HT1080 (cell line): Measurements from ENCODE around the gene SLC36A3. TPM values are rescaled to one million over a fixed set of nuclear protein-coding genes. Genes with fewer than 3 reads are reported as not detected.
"Not testable (repeated sequence)": the region's sequence is repeated elsewhere in the genome, so short reads cannot be mapped to it uniquely, and the experiment has no call there.

Source experiments
- DNase-seq: peaks from one replicate; pipeline ENCODE4 v3.0.0-alpha.2; 2015; ENCODE audit warnings: low read depth
- total RNA-seq: library from RNA; depleted of rRNA; stranded (reverse); fragments of >200 nt; shearing (Covaris generic); gene quantifications from 2 replicates; pipeline ENCODE4 v1.2.3, GENCODE V29; 2014; rRNA removed

The SLC36A3 gene
- total RNA-seq, 1 experiment from 2014 or later, result not detected

DNA sequence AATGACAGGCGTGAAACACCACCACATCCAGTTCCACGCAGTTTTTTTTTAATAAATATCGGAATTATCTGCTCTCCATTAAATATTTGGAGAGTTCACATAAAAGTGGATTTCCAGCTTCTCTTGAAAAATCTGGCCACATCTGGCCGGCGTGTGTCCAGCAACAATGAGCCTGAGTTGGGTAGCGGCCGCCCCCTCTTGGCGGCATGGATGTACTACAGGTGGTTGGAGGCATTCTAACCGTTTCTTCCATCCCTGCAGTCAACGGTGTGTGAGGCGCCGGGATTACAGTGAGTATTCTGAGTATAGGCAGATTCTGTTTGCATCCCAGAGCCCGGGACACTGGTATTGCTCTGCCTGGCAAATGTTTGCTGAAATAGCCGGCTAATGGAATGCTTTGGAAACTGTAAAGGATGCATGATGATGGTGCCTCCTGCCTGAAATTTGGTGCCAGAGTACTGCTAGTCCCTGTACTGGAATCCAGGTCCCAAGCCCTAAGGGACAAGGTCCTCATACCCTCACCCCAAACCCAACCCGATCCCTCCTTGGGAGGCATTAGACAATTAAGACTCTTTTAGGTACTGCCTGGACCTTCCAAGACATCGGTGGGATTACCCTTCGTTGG, 64.2 kb downstream of the SLC36A3 start:
- peak; percentile 69 for DNase-seq

GRCh38 chr5:151238303-151238741, 65.2 kb downstream of the SLC36A3 start:
- DNase-seq, result no peak

- no peak for DNase-seq
Observed at GRCh38 chr5:151237685-151238084, 65.9 kb downstream of the SLC36A3 start.

- no peak for DNase-seq
Observed at GRCh38 chr5:151236888-151237287, 66.7 kb downstream of the SLC36A3 start.

GRCh38 chr5:151235239-151235571, 68.4 kb downstream of the SLC36A3 start:
- DNase-seq, result not testable (repeated sequence)

DNA sequence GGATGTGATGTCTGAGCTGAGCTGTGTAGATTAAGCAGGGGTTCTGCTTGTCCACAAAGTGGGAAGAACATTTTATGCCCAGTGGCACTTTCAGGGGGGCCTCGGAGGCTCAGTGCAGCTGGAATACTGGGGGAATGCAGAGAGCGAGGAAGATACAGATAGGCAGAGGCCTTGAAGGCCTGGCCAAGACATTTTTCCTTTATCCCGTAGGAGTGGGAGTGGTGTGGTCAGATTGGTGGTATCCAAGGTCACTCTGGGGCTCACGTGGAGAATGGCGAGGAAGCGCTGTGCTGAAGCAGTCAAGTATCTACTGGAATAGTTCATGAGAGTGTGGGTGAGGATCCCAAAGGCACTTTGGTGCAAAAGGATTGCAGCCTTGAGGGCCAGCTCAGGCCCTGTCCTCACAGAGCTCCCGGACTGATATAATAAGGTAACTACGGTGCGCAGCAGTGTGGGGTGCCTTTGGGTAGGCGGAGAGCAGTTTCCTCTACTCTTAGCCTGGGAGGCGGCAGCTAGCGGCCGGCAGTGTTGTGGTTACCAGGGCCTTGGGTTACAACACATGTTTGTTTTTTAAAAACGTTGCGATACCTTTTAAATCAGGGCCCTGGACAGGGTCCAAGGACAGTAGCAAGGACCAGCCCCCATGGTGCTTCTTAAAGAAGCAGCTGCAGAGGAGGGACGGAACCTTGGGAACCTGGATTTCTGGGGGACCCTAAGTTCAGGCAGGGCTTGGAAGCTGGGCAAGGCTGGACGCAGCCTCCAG, 68.9 kb downstream of the SLC36A3 start:
- DNase-seq, result peak; percentile 54

- DNase-seq, result no peak
Observed at GRCh38 chr5:151233616-151234085, 69.9 kb downstream of the SLC36A3 start.

DNA sequence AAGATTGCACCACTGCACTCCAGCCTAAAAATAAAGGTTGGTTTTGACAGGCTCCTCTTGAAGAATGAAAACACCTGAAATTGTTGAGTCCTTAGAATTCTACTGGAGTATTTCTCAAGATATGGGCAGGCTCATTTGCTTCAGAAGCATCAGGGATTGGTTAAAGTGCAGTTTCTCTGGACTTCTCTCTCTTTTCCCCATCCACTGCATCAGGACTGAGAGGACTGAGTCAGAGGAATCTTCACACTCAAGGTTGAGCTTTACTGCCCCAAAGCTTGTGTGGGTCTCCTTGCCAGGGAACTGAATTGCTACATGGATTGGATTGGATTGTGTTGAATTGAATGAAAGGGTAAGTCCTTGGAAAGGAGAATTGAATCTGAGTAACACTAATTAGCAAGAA, 72.2 kb downstream of the SLC36A3 start:
- DNase-seq, result no peak

GRCh38 chr5:151230048-151230680, 73.4 kb downstream of the SLC36A3 start:
- DNase-seq, result no peak

- DNase-seq, result no peak
Observed at GRCh38 chr5:151228986-151229385, 74.6 kb downstream of the SLC36A3 start.

- no peak for DNase-seq
Observed at GRCh38 chr5:151227918-151228447, 75.6 kb downstream of the SLC36A3 start.

Other genes with a start within 250 kb of the SLC36A3 start
- gene TNIP1, start 222.7 kb downstream of the SLC36A3 start, total RNA-seq, result 72.9 and 83.0 TPM in 2 replicates
- gene ANXA6, start 146.0 kb downstream of the SLC36A3 start, total RNA-seq, result 142 and 152 TPM in 2 replicates
- gene CCDC69, start 79.7 kb downstream of the SLC36A3 start, total RNA-seq, result 15.5 and 18.4 TPM in 2 replicates
- 16.0 and 20.3 TPM in 2 replicates for gene GM2A, start 50.6 kb downstream of the SLC36A3 start, total RNA-seq
- gene SLC36A2, start 43.8 kb upstream of the SLC36A3 start, total RNA-seq, result not detected in 2 replicates
- 7.4 and 10.6 TPM in 2 replicates for gene SLC36A1, start 143.8 kb upstream of the SLC36A3 start, total RNA-seq